ENCODE measurements around the gene TSPAN10.

TSPAN10 gene

DNA sequence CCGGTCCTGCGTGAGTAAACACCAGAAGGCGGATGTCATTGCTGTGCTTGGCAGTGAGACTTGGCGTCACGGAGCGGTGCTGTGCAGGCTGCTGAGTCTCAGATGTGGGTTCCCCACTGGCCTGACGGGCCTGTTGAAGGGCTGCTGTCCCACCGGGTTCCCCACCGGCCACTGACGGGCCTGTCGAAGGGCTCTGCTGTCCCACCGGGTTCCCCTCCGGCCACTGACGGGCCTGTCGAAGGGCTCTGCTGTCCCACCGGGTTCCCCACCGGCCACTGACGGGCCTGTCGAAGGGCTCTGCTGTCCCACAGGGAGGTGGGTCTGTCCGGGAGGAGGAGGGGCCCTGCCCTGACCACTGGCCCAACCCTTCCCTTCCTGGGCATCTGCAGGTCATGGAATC lies 49.6 kb downstream of the TSPAN10 start:
- TF ChIP-seq, protein P1, sequence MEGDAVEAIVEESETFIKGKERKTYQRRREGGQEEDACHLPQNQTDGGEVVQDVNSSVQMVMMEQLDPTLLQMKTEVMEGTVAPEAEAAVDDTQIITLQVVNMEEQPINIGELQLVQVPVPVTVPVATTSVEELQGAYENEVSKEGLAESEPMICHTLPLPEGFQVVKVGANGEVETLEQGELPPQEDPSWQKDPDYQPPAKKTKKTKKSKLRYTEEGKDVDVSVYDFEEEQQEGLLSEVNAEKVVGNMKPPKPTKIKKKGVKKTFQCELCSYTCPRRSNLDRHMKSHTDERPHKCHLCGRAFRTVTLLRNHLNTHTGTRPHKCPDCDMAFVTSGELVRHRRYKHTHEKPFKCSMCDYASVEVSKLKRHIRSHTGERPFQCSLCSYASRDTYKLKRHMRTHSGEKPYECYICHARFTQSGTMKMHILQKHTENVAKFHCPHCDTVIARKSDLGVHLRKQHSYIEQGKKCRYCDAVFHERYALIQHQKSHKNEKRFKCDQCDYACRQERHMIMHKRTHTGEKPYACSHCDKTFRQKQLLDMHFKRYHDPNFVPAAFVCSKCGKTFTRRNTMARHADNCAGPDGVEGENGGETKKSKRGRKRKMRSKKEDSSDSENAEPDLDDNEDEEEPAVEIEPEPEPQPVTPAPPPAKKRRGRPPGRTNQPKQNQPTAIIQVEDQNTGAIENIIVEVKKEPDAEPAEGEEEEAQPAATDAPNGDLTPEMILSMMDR (conservative IDR thresholded peaks at IDR 0.05; ENCODE audit: low read depth, low read length) = no peak
- no peak for DNase-seq (ENCODE audit: low read depth)

DNA sequence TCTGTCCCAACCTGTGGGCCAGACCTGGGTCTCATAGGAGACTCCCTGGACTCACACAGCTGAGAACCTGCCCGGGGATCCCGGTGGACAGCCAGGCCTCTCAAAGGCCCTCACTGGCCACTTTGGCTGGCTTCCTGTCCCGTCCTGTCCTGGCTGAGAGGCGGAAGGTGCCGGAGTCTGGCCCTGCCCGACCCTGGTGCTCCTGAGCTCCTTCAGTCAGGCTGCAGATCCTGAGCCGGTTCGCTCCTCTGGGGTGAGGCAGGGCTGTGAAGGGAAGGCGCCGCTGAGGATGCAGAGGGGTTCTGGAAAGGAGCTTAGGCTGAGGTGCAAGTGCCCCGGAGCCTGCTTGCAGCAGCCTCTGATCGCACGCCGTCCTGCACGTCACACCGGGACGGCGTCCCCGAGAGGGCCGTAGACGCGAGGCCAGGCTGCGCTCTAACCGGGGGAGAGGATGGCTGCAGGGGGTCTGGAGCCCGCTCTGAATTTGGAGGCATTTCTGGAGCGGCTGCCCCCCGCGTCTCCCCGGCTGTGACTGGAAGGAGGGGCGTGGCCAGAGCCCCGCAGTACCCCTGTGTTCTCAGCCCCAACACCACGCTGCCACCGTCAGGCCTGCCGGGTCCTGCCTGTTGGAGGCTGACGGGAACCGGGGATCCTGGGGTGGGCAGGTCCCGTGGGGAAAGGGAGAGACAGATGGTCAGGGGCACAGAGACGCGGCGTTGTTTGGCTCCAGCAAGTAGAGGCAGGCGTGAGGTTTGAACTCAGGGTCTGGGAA lies 51.0 kb downstream of the TSPAN10 start:
- DNase-seq (ENCODE audit: low read depth) = no peak
- no peak overlapping the region for H3K4me3 ChIP-seq (ENCODE audit: low read depth, low read length)
- TF ChIP-seq, protein P1 (conservative IDR thresholded peaks at IDR 0.05; ENCODE audit: low read depth, low read length) = no peak

More for the DNA sequence above, 49.6 kb downstream of the TSPAN10 start:
- no peak overlapping the region for H3K4me3 ChIP-seq (ENCODE audit: low read depth, low read length)

DNA sequence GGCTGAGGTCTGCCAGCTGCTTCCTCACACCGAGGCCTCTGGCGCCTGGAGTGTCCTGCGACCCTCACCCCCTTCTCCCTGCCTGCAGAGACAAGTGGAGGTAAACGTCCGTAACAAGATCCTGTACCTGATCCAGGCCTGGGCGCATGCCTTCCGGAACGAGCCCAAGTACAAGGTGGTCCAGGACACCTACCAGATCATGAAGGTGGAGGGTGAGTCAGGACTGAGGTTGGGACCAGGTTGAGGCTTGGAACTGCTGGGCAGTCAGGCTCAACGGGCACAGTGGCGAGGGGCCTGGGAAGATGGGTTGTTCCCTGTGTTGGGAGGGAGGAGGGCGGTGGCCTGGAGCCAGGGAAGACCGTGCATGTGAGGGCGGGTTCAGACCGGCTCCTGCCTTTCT lies 51.6 kb downstream of the TSPAN10 start:
- TF ChIP-seq, protein P1 (conservative IDR thresholded peaks at IDR 0.05; ENCODE audit: low read depth, low read length) = no peak
- no peak overlapping the region for H3K4me3 ChIP-seq (ENCODE audit: low read depth, low read length)
- no peak for DNase-seq (ENCODE audit: low read depth)

DNA sequence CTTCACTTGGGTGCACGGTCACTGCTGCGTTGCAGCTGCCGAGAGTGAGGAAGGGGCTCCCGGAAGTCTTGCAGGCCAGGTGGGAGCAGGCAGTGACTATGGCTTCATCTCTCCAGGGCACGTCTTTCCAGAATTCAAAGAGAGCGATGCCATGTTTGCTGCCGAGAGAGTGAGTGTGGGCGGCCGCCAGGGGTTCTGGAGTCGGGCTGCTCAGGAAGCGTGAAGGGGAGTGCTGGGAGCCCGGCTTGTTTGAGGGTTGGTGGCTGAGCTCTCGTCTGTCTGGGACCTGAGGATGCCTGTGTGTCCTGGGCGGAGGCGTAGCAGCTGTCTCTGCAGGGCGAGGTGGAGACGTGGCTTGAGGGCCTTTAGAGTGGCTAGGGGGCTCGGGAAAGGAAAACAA lies 53.1 kb downstream of the TSPAN10 start:
- TF ChIP-seq, protein P1 (conservative IDR thresholded peaks at IDR 0.05; ENCODE audit: low read depth, low read length) = no peak
- DNase-seq (ENCODE audit: low read depth) = no peak

DNA sequence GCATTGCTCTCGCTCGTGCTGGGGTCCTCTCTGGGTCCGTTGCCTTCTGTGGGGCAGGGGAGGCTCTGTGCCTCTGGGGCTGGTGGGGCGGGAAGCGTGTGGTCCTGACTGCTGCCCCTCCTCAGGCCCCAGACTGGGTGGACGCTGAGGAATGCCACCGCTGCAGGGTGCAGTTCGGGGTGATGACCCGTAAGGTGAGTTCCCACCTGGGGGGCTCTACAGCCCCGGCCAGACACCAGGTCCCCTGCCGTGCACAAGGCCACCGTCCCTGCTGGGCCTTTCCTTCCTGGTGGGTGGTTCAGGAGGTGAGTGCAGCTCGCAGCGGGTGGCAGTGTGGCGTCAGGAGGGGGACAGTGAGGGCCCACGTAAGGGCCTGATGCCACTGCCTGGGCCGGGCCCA lies 53.6 kb downstream of the TSPAN10 start:
- no peak overlapping the region for H3K4me3 ChIP-seq (ENCODE audit: low read depth, low read length)
- DNase-seq (ENCODE audit: low read depth) = no peak
- TF ChIP-seq, protein P1 (conservative IDR thresholded peaks at IDR 0.05; ENCODE audit: low read depth, low read length) = no peak

More for the DNA sequence above, 53.1 kb downstream of the TSPAN10 start:
- H3K4me3 ChIP-seq (ENCODE audit: low read depth, low read length) = no peak overlapping the region

DNA sequence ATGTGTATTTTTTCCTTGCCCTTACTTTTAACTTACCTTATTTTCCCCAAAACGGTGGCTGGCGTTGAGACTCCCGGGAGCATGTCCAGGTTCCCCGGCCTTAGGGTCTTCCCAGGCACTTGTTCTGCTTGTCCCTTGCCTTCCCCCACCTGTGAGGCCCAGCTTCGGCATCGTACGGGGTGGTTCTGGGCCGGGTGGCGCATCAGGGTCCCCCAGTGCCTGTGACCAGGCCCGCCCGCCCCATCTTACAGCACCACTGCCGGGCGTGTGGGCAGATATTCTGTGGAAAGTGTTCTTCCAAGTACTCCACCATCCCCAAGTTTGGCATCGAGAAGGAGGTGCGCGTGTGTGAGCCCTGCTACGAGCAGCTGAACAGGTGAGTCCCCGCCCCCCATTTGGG lies 54.2 kb downstream of the TSPAN10 start:
- no peak overlapping the region for H3K4me3 ChIP-seq (ENCODE audit: low read depth, low read length)
- TF ChIP-seq, protein P1 (conservative IDR thresholded peaks at IDR 0.05; ENCODE audit: low read depth, low read length) = no peak
- DNase-seq (ENCODE audit: low read depth) = no peak

DNA sequence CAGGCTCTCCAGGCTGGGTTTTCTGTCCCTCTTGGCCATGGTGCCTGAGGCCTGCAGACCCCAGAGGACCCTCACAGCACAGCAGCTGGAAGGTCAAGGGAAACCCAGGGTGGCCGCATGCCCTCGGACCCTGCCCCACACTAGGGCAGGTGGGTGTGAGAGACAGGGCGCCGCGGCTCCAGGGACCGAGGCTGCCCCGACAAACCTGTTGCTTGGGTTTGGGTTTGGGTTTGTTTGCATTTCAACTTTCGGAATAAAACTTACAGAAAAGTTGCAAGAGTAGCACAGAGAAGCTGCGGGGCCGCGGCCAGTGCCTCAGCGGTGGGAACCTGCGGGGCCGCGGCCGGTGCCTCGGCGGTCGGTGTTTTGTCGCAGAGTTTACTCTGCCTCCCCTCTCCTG lies 54.6 kb downstream of the TSPAN10 start:
- no peak overlapping the region for H3K4me3 ChIP-seq (ENCODE audit: low read depth, low read length)
- TF ChIP-seq, protein P1 (conservative IDR thresholded peaks at IDR 0.05; ENCODE audit: low read depth, low read length) = no peak
- no peak for DNase-seq (ENCODE audit: low read depth)

Data from choroid plexus epithelial cell (primary cell).